HG03354 (cell line): ENCODE results near the gene GRPEL1.
A peak's percentile ranks its signal among the peaks of the same experiment; 100 is the strongest.
"Not testable (repeated sequence)": the region's sequence is repeated elsewhere in the genome, so short reads cannot be mapped to it uniquely, and the experiment has no call there.

Experiments
- ATAC-seq: cut with Tn5 transposase; IDR thresholded peaks from one replicate; pipeline ENCODE4 v1.9.1; 2021; ENCODE audit warnings: mild to moderate bottlenecking; ENCODE audit not compliant: unreplicated experiment, poor library complexity, severe bottlenecking

Gene GRPEL1

DNA sequence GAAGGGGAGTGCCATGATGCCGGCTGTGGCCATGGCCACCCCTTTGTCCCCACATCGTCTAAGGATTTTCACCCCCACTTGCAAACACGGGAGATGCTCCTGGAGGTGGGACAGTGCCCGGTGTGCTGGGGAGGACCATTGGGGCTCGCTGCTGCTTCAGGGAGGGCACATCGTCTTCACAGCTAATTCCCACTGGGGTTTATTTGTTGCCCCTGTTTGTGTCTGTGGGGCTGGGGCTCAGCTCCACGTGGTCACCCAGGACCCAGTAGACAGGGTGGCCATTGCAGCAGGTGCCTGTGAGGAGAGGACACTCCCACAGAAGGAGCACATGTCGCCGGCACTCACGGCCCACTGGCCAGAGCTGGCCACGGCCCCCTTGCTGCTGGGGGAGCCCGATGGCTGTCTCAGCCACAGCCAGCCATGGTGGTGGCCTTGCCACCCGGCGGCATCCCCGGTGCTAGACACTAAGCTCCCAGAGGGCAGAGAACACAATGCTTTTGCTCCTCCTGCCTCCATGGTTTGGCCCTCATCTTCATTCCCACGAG lies 27.8 kb upstream of the GRPEL1 start:
- ATAC-seq = no peak

DNA sequence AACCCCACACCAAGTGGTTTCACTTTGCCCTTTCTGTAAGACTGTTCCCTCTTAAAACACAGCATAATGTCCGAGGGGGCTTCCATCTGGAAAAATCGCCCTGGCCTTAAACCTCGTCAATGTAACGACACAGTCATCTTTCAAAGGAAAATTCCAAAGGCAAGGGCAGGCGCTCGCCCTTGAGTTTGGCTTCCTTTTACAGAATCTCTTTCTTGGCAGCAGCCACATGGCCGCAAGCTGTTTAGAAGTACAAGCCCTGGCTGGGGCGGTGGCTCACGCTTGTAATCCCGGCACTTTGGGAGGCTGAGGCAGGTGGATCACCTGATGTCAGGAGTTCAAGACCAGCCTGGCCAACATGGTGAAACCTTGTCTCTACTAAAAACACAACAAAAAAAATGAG lies 27.1 kb upstream of the GRPEL1 start:
- ATAC-seq = no peak

DNA sequence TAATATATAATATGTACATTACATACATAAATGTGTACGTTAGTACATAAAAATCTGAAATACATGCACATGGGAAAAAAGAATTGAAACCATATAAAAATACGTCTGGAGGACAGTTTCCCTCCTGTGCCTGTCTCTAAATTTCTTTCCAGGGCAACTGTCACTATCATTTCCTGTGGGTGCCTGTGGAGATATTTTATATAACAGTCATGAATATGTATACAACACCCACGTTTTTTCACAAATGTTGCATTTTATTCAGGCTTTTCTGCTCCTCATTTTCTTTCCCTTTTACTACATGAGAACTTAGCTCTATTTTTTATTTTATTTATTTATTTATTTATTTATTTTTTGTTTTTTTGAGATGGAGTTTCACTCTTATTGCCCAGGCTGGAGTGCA lies 24.2 kb upstream of the GRPEL1 start:
- no peak for ATAC-seq

DNA sequence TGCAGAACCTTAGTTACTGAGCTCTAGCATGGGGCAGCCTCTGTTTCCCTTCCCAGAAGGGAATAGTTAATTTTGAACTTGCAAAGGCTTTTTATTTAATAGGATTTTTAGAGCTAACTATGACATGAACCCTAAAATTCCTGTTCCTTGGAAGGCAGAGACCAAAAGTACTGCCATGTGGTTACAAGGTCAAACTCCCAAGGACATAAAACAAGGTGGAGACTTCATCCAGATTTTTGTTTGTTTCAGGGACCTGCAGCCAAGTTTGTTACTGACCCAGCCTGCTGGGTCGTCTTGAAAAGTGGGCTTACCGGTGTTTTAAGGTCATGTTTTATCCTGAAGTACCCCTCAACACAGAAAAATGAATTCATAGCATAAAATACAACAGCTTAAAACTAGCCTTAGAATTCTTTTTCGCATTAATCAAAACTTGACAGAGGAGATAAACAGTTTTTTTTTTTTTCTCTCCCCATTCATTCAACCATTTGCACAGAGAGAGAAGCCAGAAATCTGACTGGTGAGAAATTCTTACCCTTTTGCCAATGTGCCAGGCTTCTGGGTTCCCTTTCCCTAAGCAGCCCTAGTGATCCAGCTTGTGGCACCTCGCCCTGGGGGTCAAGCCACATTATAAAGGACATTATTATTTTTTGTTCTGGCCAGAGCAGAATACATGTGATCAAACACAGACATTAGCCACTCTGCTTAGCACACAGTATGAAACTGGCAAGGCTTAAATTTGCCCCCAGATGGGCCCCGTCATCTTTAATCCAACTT lies 21.5 kb upstream of the GRPEL1 start:
- ATAC-seq = no peak

DNA sequence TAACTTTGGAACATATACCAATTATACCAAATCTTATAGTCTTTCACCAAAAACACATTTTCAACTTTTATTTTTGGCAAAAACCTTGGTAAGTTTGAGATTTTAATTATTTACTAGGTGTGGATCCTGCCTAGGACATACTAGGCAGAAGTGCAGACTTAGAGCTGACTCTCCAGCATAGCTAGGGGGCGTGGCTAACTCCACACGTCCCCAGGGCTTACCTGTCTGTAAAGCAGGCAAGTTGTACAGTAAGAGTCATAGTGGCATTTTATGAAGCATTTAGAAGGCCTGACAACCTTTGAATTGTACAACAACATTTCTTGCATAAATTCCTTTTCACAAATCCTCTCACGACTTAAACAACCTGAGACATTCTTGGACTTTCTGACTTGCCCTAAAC lies 19.2 kb upstream of the GRPEL1 start:
- ATAC-seq = no peak

DNA sequence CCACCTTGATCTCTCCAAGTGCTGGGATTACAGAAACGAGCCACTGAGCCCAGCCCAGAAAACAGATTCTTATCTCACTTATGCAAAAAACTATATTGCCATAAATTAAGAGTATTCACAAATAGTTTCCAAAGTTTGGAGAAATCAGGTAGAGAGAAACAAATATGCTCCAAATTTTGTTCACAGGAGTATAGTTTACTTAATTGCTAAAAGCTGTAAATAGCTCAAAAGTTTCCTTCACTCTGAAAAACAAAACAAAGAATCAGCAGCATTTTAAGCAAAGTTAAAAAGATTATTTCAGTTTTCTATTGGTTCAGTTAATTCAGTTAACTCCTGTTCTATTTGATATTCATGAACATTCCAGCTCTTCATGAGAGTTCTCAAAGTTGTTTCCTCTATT lies 18.5 kb upstream of the GRPEL1 start:
- ATAC-seq = no peak

DNA sequence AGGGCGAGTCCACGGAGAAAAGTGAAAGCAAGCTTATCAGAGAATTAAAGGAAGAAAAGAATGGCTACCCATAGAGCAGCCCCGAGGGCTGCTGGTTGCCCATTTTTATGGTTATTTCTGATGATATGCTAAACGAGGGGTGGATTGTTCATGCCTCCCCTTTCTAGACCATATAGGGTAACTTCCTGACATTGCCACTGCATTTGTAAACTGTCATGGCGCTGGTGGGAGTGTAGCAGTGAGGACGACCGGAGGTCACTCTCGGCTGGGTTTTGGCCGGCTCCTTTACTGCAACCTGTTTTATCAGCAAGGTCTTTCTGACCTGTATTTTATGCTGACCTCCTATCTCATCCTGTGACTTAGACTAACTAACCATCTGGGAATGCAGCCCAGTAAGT lies 16.7 kb upstream of the GRPEL1 start:
- not testable (repeated sequence) for ATAC-seq

DNA sequence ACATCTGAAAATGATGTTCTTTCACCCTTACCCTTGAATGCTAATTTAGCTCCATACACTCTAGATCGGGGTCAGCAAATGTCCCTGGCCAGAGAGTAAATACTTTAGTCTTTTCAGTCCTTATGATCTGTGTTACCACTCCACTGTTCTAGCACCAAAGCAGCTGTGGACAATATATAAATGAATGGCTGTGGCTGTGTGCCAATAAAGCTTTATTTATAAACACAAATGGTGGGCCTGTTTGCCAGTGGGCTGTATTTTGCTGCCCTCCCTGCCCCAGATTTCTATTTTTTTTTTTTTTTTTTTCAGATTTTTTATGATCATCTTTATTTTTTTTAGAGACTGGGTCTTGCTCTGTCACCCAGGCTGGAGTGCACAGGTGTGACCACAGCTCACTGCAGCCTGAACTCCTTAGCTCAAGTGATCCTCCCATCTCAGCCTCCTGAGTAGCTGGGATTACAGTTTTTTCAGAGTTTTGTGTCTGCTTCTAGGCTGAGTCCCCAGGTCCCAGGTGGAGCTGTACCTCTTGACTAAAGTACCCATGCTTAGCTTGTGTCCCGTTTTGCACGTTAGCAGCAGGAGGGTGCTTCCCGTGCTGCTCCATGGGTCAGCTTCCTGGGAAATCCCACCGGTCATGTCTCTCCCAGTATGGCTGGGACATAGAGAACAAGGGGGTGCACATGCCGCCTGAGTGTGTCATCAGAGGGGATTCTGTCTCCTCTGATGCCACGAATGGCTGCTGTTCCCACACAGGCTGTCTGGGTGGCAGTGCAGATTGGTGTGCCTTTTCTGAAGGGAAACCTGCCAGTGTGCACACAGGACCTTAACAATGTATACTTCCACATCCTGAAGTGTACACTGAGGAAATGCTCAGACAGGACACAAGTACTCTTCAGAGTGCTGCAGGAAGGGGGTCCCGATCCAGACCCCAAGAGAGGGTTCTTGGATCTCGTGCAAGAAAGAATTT lies 16.0 kb upstream of the GRPEL1 start:
- ATAC-seq = no peak

DNA sequence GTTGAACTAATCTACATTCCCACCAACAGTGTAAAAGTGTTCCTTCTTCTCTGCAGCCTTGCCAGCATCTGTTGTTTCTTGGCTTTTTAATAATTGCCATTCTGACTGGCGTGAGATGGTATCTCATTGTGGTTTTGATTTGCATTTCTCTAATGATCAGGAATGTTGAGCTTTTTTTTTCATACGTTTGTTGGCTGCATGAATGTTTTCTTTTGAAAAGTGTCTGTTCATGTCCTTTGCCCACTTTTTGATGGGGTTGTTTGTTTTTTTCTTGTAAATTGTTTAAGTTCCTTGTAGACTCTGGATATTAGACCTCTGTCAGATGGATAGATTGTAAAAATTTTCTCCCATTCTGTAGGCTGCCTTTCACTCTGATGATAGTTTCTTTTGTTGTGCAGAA lies 12.0 kb upstream of the GRPEL1 start:
- ATAC-seq = not testable (repeated sequence)

DNA sequence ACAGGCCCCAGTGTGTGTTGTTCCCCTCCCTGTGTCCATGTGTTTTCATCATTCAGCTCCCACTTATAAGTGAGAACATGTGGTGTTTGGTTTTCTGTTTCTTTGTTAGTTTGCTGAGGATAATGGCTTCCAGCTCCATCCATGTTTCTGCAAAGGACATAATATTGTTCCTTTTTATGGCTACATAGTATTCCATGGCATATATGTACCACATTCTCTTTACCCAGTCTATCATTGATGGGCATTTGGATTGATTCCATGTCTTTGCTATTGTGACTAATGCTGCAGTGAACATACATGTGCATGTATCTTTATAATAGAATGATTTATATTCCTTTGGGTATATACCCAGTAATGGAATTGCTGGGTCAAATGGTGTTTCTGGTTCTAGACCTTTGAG lies 11.6 kb upstream of the GRPEL1 start:
- ATAC-seq = not testable (repeated sequence)

DNA sequence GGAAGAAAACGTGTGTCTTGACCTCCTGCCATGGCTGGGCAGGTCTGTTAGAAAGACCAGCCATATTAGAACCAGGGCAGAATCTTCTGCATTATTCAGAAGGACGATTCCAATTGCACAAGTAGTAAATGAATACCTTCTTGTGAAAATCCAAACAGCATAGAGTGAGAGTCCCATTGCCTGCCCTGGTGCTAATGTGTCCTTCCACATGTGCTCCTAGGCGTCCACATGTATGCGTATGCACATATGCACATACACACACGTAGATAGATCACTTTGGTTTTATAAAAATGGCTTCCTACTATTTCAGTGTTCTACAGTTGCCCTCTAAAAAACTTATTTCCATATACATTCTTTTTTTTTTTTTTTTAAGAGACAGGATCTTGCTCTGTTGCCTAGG lies 10.2 kb upstream of the GRPEL1 start:
- no peak for ATAC-seq

DNA sequence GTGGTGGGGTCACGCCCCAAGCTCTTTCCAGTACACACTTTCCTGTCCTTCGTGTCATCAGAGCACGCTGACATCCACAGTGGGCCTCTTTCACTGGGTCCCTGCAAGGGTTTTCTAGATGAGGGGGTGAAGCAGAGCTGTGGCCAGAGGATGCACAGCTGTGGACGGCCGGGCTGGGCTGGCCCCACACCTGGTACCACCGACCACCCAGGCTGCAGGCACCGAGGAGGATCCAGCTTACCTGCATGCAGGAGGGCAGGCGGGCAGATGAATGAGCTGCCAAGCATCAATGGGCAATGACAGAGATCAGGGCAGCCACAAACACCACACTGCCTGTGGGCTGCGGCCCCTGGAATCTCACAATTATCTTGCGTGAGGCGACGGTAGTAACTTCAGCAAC lies 9.5 kb upstream of the GRPEL1 start:
- no peak for ATAC-seq

DNA sequence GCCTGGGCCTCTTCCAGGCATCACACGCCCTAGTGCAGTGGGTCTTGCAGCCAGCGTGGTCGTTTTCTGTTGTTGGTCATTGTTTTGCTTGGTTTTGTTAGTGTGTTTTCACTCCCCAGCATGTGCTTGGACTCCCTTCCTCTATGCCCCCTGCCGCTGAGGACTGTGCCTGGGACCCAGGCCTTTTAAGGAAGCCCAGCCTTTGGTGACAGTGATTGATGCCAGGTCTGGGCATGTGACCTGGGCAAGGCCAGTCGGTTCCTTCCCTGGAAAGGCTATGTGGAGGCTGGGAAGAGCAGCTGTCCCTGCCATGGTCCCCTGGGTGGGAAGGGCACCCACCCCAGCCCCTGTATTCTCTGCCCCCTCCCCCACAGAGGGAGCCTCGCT lies 8.8 kb upstream of the GRPEL1 start:
- no peak for ATAC-seq

DNA sequence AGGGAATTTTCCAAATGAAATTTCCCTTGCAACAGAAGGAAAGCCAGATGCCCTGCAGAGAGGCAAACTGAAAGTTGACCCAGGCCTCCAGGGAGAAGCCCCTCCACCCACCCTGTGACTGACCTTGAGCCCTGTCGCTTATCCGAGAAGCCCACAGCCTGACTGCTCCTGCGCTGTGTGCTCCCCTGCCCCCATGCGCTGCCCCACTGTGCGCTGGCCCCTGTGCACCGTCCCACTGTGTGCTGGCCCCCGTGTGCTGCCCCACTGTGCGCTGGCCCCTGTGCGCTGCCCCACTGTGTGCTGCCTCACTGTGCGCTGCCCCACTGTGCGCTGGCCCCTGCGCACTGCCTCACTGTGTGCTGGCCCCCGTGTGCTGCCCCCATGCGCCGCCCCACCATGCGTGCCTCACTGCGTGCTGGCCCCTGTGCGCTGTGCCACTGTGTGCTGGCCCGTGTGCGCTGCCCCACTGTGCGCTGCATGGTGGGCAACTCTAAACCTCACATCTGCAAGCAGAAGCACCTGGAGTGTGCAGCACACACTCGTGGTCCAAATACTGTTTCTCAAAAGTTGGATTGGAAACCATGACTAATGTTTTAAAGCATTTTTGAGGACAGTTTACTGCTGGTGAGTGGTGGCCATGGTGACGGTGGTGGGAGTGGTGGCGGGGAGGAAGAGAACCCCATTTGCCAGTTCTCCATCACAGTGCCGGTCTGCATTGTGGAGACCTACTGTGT lies 8.3 kb upstream of the GRPEL1 start:
- no peak for ATAC-seq

DNA sequence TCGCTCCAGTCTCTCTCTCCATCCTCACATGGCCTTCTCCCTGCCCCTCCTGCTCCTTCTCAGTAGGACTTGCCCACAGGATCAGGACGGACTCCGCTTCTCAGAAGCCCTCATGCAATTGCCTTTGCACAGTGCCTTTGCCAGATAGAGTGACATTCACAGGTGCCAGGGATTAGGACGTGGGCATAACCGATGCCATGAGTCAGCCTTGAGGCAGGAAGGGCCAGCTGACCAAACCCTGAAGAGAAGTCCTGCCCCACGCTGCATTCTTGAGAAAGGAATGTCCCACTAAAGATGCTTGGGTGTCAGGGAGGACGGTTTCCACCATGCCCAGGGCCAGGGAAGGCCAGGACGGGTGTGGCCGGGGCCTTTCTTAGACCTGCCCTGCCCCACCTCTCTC lies 6.6 kb upstream of the GRPEL1 start:
- ATAC-seq = no peak

DNA sequence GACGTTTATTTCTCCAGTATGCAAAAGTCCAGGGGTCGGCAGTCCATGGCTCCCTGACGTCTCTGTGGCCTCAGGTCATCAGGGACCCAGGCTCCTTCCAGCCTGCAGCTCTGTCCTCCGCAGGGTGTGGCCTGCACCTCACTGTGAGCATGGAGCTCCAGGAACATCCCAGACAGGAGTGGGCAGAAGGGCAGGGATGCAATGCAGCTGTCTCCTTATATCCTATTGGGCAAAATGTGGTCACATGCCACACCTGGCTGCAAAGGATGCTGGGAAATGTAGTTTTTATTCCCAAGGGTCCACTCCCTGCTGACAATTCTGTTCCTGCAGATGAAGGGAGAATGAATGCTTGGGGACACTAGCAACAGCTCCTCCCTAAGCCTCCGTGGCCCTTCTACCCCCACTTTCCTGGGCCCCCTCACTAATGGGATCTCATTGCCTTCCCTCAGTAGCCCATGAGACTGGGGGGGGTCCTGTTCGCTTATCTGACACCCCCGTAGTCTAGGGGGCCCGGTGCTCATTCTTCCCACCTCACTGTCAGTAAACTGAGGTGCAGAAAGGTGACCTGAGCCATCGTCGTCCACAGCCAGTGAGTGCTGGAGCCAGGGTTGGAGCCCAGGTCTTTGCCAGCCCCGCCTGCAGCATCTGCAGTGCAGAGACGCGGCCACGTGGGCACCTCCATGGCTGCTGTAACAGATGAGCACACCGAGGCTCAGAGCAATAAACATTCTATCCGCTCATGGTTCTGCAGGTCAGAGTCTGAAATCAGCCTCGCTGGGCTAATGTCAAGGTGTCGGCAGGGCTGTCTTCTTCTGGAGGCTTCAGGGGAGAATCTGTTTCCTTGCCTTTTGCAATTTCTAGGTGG lies 5.9 kb upstream of the GRPEL1 start:
- ATAC-seq = no peak

DNA sequence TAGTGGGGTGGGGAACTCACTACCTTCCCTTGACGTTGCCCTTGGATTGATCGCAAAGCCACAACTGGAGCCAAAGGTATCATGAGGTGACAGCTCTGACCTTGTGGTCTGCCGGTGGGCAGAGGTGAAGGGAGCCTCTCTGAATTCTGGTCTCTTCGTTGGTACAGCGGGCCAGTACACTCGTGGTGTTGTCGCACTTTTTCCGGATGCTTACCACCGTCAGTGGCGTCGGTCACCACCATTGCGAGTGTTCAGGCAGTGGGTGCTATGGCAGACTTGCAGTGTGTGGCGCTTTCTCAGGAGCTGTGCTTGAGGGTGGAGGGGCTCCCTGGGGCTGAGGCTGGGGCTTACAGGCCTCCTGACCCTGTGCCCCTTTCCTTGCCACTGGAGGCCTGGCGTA lies 5.2 kb upstream of the GRPEL1 start:
- ATAC-seq = no peak

DNA sequence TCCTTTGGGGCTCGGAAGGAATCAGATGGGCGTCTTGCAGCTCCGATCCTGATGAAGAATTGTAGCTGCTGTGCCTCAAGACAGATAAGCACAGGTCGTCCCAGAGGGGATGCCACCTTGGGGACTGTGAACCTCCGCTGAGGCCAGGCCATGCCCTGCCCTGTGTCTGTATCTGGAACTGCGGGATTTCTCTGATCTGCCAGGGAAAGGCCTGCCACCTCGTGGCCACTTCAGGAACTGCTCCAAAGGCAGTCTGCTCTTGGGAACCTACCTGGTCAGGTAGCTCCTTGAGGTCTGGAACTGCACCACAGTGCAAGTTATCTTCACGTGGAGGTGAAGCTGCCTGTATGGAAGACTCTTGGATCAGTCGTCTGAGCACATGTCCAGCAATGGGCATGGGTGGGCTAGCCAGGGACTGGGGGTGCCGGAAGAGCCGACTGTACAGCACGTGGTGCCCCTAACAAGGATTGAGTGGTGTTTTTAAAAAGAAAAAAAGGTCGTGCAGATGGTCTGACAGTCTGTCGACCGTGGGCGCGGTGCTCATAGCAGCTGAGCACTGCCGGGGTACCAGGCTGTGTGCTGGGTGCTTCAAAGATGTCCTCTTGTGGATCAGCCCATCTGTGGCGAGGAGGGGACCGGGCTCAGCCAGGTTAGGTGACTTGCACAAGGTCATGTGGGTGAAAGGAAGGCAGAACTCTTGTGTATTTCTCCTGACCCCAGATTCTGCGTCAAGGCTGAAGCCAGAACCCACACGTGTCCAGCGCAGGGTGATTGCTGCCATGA lies 3.1 kb upstream of the GRPEL1 start:
- ATAC-seq = peak; percentile 31
